DMS53 treated with DMSO at 0.1 percent for 48 hours (cell line): ENCODE data around the gene GTF2H1.
"Not testable (repeated sequence)": the region's sequence is repeated elsewhere in the genome, so short reads cannot be mapped to it uniquely, and the experiment has no call there.

Experiments used
- DNase-seq: peaks from one replicate; lab custom pipeline; 2025; ENCODE audit not compliant: unreplicated experiment; lab: John Stamatoyannopoulos, UW

The GTF2H1 gene

DNA sequence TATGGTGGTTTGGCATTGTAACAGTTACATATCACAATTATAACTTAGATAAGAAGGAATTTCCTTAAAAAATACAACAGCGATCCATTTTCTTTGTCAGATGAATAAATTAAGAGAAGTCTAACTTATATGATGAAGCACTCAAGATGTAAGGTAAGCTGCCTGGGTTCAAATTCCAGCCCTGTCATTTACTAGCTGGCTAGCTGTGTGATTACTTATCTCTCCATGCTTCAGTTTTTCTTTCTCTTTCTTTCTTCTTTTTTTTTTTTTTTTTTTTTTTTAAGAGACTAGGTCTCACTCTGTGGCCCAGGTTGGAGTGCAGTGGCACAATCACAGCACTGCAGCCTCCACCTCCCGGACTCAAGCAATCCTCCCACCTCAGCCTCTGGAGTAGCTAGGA is 49.8 kb downstream of the GTF2H1 start:
- DNase-seq = no peak

DNA sequence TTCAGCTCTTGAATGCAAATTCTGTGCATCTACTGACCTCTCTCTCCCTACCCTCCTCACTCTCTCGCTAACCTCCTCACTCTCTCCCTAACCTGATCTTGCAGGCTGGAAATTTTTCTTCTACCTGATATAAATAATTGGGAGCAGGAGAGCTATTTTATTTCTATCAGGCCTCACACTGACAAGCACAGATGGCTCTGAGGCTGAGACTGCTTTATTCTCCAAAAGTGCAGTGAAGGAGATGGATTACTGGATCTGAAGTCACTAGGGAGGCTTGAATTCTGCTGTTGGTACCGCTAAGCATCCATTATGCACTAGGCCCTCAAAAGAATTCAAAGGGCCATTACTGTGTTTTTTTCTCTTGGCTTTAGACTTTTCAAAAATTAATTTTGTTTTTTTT is 52.6 kb downstream of the GTF2H1 start:
- no peak for DNase-seq

DNA sequence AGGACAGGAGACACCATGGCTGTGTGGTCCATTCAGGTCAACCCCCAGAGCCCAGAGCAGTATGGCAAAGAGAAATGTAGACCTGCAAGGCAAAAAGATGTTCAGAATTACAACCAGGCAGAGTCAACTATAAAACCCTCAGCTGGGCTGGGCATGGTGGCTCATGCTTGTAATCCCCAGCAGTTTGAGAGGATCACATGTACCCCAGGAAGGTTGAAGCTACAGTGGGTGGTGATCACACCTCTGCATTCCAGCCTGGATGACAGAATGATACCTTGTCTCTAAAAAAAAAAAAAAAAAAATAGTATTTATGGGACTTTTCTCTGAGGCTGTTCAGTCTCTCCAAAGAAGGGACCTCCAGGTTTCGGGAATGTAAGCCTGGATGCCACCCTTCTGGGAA is 53.6 kb downstream of the GTF2H1 start:
- no peak for DNase-seq

DNA sequence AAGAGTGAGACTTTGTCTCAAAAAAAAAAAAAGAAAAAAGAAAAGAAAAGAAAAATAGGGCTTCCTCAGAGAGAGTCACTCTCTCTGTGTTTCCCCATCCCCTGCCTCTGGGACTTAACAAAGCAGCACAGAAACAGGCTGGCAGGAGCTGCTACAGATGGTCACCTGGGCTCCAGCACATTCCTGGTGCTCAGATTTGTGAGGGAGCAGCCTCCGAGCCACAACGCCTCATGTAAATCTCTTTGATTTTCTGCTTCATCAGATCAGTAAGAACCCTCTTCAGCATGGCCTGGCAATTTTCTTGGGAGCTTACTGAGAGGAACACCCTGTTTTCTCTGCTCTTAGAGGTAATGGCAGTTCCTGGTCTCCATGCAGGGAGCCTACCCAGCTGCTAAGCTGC is 56.8 kb downstream of the GTF2H1 start:
- no peak for DNase-seq

DNA sequence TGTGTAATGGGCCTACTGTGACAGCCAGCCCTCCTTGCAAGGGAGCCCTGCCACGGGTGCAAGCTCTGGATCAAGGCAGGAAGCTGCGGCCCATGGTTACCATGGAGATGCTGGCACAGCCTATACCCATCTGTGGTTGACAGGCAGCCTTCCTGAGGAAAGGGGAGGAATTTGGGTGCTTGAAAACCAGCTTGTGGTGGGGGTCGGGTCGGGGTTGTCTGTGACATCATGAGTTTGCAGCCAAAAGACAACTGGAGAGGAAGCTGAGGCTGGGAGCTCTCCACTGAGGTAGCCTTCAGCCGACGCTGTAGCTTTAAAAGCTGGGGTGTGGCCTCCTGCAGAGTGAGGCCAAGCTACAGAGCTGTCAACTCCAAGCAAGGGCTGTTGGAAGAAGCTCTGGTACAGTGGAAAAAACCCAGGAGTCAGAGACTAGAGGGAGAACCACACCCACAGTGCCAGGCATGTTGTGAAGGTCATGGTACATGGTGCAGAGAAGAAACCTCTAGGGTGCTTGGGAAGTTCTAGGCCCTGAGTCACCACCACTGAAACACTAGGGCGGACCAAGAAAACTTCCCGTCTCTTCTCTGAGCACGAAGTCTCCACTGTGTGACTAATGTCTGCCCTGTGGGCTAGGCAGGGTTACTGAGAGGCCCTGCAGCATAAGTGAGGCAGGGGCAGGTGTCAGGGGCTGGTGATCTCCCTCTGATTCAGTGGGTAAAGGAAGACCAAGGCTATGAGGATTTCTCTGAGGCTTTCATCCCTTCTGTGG is 61.2 kb downstream of the GTF2H1 start:
- no peak for DNase-seq

DNA sequence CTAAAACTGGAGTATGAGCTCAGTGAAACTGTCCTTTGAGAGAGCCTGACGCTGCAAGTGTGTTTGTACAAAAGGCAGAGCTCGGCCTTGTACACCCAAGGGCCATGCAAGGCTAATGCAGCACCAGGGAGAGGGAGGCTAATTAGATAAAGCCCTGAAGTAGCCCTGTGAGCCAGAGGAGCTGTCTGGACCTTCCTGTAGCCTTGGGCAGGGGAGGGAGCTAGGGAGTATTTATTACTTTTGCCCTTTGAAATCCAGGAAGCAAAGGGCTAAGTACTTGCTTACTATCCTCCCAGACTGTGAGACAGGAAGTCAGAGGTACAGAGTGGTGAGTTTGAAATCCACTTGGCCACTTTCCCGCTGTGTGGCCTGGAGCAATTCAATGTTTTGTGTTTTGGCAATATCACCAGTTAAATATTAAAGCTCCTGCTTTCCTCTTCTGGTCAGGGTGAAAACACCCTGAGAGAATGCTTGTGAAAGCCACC is 61.8 kb downstream of the GTF2H1 start:
- peak; percentile 55 for DNase-seq

DNA sequence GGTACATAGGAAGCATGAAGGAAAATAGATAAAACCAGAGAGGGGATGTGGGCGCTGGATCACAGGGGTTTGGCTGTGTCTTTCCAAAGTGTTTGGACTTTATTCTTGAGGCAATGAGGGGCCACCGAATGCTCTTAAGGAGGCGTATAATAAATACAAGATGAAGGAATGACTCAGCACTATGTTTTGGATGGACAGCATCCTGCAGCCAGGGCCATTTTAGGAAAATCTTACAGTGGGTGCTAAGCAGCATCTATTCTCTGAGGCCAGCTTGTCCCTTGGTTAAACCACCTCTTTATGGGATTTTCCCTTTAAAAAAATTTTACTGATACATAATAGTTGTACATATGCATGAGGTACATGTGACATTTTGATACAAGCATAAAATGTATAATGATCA is 67.7 kb downstream of the GTF2H1 start:
- DNase-seq = no peak

DNA sequence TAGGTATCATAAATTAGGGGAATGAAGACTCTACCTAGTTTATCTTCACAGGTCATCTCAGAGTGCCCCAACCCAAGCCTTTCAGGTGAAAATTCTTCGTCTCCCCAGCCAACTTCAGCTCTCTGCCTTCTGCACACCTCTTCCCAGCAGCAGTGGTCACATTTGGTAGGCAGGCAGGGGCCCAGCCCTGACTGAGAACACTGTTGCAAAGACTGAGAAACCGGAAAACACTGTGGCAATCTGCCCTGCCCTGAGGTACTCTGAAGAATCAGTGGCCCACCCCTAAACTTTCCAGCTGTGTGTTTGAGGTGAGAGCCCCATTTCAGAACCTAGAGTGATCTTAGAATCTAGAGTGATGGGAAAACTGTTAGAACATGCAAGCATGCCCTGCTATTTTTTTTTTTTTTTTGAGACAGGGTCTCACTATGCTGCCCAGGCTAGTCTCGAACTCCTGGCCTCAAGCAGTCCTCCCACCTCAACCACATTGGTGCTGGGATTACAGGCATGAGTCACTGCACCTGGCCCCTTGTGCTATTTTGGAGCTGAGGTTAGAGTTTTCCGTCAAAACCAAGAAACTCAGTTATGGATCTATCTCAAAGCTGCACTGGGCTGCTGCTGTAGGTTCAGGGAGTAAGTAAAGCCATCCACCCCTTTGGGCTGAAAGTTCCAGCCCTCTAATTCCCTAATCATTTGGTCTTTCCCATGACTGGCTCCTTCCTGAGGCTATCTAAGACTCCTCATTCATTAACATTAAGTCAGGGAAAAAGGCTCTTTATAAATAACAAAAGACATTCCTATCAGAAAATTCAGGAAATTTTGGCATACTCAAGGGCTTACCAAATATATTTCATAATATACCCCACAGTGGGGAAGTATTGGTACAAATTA is 70.3 kb downstream of the GTF2H1 start:
- DNase-seq = no peak

DNA sequence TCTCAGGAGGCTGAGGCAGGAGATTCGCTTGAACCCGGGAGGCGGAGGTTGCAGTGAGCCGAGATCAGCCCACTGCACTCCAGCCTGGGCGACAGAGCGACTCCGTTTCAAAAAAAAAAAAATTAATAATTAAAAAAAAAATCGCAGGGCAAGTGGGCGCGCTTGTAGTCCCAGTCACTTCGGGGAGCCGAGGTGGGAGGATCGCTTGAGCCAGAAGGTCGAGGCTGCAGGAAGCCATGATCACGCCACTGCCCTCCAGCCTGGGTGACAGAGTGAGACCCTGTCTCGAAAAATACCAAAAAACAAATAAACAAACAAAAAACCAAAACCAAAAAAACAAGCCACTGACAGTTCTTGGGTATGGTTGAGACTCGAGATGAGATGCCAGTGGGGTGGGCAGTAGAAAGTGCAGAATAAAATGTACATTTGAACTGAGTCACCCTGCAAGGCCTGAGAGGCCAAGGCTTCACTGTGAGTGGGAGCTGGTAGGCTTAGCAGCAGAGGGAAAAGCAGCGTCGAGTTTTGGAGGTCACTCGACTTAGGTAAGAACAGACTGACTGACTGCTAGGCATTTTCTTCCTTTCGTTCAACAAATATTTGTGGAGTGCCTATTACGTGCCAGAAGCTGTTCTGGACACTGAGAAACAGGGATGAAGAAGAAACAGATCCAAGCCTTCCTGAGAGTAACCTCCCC is 71.4 kb downstream of the GTF2H1 start:
- no peak for DNase-seq

DNA sequence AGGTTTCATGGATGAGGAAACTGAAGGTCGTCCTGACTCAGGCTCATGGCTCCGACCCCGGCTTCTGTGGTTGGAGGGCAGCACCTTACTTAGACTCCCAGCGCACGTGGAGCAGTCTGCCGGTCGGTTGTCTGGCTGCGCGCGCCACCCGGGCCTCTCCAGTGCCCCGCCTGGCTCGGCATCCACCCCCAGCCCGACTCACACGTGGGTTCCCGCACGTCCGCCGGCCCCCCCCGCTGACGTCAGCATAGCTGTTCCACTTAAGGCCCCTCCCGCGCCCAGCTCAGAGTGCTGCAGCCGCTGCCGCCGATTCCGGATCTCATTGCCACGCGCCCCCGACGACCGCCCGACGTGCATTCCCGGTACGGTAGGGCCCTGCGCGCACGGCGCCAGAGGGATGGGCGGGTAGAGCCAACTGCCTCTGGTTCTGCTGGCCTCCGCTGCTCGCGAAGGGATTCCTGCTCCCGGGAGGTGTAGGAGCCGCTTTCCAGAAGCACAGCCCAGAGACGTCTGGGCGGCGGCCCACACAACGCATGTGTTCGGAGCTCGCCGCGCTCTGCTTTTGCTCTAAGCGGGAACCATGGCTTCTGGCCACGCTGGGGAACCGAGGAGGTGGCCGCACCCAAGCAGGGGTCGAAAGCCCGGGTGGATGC is 72.0 kb downstream of the GTF2H1 start, which contains the start of gene LDHA:
TSS of gene LDHA (plus strand) at position 289 of the 653 bp plus-strand sequence. CDS start 2,280 bp downstream, outside the sequence.
- DNase-seq = peak; percentile 89

DNA sequence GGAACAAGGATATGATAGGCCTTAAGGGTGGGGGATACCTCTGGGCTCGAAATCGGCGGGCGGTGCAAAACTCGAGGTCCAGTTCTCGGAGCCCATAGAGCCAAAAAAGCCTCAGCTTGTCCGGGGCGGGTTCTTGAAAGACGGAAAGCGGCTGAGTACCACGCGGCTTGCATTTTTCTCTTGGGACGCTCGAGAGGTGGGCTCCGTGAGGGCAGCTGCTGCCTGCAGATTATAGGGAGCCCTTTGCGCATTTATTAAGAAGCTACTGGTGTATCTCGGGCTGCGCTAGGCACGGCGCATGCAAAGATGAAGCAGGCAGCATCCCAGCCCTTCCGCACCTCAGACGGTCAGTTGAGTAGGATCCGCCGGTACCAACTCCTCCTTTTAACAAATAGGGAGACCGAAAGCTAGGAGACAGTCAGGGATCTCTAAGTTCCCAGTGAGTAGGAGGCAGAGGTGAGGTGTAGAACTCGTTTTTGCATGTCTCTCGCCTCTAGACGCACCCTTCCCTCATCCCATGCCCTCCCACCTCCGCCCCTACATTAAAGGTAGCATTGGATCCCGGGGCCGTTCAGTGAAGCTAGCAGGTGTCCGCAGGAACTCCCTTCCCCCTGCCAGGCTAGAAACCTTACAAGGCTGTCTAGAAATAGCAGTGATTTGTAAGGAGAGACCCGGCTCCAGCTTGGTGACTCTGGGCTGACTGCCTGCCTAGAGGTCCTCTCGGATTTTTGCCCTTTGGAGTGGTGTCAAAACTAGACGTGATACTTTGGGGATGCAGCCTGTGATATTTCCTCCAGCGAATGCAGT is 72.8 kb downstream of the GTF2H1 start:
- peak; percentile 28 for DNase-seq

DNA sequence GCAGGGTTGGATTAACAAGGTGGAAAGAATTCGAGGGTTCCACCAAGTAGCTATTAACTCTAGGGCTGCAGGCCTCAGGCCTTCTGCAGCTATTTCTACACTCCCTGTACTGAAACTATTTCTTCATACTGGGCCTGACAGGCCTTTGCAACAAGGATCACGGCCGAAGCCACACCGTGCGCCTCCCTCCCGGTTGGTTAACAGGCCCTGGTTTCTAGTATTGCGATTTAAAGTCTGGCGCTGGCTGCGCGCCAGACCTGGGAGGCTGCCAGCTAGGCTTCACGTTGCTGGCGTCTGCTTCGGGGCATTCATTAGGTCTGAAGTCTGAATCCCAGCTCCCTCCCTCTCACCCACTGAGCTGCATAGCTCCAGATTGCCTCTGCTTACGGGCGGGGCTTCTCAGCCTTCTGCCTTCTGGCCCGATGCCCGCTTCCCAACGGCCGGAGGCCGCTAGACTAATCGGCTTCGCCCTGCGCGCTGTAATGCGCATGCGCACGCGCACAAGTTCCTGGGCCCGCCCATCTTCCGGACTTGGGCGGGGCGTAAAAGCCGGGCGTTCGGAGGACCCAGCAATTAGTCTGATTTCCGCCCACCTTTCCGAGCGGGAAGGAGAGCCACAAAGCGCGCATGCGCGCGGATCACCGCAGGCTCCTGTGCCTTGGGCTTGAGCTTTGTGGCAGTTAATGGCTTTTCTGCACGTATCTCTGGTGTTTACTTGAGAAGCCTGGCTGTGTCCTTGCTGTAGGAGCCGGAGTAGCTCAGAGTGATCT is 73.6 kb downstream of the GTF2H1 start:
- peak; percentile 98 for DNase-seq

DNA sequence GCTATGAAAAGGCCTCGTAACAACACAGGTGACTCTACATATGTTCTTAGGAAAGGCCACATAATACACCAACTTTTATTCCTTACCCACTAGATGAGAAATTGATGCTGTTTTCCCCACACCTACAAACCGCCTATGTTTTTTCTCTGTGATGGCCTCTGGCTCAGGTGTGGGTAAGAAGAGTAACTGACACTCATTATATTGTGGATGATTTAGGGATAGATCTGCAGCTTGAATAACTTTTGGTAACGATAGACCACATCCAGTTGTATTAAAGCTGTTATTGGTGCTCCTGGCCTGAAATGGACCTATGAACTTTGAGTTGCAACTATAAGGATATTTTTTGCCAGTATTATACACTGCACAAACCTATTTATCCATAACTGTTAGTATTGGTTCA is 75.6 kb downstream of the GTF2H1 start:
- no peak for DNase-seq

DNA sequence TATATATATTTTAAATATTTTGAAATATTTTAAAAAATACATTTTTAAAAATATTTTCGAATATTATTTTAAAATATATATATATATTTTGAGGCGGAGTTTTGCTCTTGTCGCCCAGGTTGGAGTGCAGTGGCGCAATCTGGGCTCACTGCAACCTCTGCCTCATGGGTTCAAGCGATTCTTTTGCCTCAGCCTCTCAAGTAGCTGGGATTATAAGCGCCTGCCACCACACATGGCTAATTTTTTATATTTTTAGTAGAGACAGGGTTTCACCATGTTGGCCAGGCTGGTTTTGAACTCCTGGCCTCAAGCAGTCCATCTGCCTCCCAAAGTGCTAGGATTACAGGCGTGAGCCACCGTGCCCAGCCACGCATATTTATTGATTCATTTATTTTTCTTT is 78.7 kb downstream of the GTF2H1 start:
- DNase-seq = not testable (repeated sequence)

DNA sequence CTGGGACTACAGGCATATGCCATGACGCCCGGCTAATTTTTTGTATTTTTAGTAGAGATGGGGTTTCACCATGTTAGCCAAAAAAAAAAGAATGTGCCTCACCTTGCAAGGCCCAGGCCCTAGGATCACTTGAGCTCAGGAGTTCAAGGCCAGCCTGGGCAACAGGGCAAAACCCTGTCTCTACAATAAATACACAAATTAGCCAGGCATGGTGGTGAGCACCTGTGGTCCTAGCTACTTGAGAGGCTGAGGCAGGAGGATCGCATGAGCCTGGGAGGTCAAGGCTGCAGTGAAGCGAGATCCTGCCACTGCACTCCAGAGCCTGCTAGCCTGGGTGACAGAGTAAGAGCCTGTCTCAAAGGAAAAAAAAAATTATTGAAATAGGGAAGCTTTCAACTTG is 81.7 kb downstream of the GTF2H1 start:
- DNase-seq = no peak

DNA sequence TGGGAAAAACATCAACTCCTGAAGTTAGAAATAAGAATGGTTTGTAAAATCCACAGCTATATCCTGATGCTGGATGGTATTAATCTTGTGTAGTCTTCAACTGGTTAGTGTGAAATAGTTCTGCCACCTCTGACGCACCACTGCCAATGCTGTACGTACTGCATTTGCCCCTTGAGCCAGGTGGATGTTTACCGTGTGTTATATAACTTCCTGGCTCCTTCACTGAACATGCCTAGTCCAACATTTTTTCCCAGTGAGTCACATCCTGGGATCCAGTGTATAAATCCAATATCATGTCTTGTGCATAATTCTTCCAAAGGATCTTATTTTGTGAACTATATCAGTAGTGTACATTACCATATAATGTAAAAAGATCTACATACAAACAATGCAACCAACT is 85.0 kb downstream of the GTF2H1 start:
- DNase-seq = peak; percentile 69

DNA sequence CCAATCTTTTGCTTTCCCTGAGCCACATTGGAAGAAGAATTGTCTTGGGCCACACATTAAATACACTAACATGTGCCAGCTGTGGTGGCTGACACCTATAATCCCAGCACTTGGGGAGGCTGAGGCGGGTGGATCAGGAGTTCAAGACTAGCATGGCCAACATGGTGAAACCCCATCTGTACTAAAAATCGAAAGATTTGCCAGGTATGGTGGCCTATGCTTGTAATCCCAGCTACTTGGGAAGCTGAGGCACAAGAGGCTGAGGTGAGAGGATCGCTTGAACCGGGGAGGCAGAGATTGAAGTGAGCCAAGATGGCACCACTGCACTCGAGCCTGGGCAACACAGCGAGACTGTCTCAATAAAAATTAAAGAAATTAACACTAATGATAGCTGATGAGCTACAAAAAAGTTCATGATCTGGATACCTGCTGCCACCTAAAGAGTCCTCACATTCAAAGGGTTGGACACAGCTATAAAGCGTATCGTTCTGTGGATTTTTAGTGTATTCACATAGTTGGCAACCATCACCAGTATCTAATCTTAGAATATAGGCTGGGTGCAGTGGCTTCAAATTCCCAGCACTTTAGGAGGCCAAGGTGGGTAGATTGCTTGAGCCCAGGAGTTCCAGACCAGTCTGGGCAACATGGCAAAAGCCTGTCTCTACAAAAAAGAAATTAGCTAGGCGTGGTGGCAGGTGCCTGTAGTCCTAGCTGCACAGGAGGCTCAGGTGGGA is 86.4 kb downstream of the GTF2H1 start:
- no peak for DNase-seq

DNA sequence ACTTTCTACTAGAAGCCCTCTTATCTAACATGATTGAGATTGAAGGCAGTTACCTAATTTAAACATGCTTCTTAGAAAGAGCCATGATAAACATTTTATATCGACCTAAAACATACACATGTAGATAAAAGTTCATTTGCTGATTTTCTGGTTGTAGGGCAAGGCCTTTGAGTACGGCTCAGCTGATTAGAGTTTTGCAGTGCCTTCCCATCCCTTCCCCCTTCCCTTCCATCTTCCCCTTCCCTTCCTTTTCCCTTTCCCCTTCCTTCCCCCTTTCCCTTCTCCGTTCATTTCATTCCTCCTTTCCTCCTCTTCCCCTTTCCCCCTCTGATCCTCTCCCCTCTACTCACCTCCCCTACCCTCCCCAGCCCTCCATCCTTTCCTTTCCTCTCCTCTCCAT is 94.1 kb downstream of the GTF2H1 start:
- DNase-seq = no peak
